Iris pigment epithelial cell (primary cell): Measurements from ENCODE around the gene DBET.
"Not testable (repeated sequence)": the region's sequence is repeated elsewhere in the genome, so short reads cannot be mapped to it uniquely, and the experiment has no call there.

Experiments used
- DNase-seq: peaks from one replicate; pipeline ENCODE4 v3.0.0-alpha.2; 2011; ENCODE audit warnings: low read depth

Gene DBET

GRCh38 chr4:190049378-190050239, 14.7 kb upstream of the DBET start:
- not testable (repeated sequence) for DNase-seq

DNA sequence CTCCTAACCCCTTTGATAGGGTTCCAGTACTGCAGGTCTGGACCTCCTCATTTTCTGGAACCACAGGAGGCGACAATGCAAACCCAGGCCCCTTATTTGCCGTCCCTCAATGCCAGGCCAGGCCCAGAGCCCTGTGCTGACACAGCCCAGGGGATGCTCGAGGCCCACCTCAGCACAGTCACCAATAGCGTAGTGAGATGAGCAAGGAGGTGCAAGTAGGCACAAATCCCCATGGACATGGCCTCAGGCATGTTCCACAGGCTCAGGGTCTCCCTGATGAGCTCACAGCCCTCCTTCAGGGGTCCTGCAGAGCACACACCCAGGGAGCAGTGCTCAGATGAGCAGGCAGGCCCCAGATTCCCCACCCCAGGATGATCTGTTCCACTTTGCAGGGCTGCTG, 5.3 kb upstream of the DBET start:
- DNase-seq: not testable (repeated sequence)

DNA sequence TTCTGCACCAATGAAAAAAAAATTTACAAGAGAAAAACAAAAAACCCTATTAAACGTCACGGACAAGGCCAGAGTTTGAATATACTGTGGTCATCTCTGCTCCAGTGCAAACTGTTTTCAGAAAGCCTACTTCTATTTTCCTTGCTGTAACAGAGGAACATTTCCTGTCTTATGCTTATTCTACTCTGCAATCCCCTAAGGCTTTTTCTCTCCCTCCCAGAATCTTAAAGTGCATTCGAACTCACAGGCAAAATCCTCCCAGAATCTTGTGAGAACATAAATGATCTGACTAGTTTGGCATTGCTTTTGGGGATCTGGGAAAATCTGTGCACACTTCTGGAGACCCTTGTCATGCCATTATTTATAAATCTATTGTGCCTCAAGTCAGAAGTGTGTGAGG, 503 bp downstream of the DBET start:
- DNase-seq: not testable (repeated sequence)

DNA sequence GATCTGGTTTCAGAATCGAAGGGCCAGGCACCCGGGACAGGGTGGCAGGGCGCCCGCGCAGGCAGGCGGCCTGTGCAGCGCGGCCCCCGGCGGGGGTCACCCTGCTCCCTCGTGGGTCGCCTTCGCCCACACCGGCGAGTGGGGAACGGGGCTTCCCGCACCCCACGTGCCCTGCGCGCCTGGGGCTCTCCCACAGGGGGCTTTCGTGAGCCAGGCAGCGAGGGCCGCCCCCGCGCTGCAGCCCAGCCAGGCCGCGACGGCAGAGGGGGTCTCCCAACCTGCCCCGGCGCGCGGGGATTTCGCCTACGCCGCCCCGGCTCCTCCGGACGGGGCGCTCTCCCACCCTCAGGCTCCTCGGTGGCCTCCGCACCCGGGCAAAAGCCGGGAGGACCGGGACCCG, 4.0 kb downstream of the DBET start:
- not testable (repeated sequence) for DNase-seq

DNA sequence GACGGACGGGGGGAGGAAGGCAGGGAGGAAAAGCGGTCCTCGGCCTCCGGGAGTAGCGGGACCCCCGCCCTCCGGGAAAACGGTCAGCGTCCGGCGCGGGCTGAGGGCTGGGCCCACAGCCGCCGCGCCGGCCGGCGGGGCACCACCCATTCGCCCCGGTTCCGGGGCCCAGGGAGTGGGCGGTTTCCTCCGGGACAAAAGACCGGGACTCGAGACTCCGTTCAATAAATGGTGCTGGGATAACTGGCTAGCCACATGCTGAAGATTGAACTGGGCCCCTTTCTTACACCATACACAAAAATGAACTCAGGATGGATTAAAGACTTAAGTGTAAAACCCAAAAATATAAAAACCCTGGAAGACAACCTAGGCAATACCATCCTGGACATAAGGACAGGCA, 28.8 kb downstream of the DBET start:
- not testable (repeated sequence) for DNase-seq

DNA sequence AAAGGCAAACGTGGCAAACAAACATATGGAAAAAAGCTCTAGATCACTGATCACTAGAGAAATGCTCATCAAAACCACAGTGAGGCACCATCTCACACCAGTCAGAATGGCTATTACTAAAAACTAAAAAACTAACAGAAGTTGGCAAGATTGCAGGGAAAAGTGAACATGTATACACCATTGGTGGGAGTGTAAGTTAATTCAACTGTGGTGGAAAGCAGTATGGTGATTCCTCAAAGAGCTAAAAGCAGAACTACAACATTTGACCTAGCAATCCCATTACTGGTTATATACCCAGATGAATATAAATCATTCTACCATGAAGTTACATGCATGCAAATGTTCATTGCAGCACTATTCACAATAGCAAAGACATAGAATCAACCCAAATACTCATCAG, 29.7 kb downstream of the DBET start:
- not testable (repeated sequence) for DNase-seq

DNA sequence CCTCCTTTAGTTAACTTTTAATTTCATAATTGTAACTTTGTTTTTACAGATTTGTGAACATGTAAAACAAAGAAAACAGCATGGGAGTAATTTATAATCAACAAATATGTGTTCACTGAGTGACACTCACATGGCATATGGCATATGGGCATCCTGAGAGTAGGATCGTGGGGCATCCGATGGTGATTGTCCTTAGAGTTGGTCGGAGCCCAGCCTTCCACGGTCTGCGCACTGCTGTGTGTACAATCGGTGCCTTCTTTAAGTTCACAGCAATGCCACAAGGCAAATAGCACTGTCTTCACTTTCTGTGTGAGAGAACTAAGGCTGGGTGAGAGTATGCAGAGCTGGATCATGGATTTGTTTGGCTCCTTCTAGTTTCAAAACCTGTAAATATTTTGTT, 31.0 kb downstream of the DBET start:
- DNase-seq: not testable (repeated sequence)

DNA sequence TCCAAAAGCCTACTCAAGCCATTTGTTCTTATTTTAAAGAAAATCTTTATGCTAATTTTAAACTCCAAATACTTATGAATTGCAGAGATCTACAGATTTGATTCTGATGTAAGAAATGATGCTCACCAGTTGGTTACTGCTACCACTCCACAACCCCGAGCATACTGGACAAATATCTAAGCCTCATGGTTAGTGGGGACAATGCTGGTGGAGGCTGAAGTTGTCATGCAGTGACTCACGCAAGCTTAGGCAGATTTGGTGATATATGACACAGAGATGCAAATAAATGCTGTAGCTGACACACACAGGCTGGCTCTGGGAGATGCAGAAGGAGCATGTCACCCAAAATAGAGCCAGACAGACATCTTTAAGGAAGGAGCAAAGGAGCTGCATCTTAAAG, 35.3 kb downstream of the DBET start:
- DNase-seq: not testable (repeated sequence)

DNA sequence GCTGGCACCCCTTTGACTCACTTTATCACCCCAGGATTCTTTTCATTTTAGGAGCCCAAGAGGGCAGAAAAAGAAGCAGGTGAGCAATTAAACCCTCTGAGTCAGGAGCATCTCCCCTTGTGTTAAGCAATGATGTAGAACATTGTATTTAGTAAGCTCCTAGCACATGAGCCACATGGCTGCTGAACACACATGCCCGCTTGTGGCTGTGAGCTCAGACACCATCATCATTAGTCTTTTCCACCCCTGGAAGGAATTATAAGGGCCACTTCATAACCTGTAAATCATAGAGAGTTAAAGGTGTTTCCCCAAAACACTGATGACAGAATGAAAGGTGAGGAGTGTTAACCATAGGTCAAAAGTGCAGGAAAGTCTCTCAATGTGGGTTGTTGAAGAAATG, 37.2 kb downstream of the DBET start:
- DNase-seq: not testable (repeated sequence)

GRCh38 chr4:190106191-190106590, 41.9 kb downstream of the DBET start:
- not testable (repeated sequence) for DNase-seq

DNA sequence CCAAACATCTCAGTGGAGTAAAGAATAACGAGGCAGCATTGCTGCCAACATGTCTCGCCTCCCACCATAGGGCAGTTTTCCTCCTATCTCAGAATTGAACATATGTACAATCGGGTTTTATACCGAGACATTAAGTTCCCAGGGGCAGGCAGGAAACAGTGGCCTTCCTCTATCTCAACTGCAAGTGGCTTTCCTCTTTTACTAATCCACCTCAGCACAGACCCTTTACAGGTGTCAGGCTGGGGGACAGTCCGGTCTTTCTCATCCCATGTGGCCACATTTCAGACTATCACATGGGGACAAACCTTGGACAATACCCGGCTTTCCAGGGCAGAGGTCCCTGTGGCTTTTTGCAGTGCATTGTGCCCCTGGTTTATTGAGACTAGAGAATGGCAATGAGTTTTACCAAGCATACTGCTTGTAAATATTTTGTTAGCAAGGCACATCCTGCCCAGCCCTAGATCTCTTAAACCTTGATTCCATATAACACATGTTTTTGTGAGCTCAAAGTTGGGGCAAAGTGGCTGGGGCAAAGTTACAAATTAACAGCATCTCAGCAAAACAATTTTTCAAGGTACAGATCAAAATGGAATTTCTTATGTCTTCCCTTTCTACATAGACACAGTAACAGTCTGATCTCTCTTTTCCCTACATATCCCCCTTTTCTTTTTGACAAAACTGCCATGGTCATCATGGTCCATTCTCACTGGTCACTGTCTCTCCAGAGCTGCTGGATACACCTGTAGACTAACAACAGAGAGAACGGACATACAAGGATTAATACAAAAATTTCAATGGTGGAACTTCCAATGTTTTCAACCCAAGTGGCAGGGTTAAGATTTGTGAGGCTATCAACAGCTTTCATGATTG, 42.5 kb downstream of the DBET start:
- not testable (repeated sequence) for DNase-seq

DNA sequence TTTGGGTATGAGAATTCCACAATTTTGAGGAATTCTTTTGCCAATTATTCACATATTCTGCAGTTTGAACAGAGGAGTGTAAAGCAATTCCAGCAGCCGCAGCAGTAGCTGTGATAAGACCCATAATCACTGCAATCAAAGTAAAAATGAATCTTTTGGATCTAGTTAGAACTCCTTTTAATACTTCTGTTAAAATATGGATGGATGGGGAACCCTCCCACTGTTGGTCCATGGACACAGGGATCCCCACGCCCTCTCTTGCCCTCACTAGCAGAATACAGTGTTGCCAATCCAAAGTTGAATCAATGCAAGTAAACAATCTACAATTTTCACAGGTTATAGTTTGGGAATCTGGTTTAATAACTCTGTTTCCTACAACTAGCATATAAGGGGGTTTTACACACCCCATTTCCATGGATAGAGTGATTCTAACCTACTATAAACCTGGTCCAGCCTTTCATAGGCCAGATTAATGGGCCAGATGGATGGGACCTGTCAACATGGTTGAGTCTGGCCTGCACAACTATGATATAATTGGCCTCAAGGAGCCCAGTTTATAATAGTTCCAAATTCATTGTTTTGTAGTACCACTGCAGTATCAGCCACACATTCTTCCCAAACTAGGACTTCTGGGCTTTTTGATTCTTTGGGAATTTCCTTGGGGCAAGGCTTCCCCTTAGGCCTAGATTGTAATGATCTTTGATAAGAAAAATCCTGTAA, 43.6 kb downstream of the DBET start:
- DNase-seq: not testable (repeated sequence)

GRCh38 chr4:190108756-190109155, 44.5 kb downstream of the DBET start:
- not testable (repeated sequence) for DNase-seq

DNA sequence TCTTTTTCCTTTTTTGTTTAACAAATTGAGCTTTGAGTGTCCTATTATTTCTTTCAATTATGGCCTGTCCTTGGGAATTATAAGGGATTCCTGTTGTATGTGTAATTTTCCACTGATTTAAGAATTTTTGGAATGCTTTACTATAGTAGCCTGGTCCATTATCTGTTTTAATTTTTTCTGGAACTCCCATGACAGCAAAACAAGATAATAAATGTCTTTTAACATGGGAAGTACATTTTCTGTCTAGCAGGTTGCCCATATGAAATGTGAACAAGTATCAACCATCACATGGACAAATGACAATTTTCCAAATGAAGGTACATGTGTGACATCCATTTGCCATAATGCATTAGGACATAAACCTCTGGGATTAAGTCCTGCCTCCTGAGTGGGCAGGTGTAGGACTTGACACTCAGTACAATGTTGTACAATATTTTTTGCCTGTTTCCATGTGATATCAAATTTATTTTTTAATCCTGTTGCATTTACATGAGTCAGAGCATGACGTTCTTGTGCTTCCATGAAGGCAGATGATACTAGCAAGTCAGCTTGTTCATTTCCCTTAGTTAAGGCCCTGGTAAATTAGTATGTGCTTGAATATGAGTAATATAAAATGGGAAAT, 45.2 kb downstream of the DBET start:
- DNase-seq: not testable (repeated sequence)

DNA sequence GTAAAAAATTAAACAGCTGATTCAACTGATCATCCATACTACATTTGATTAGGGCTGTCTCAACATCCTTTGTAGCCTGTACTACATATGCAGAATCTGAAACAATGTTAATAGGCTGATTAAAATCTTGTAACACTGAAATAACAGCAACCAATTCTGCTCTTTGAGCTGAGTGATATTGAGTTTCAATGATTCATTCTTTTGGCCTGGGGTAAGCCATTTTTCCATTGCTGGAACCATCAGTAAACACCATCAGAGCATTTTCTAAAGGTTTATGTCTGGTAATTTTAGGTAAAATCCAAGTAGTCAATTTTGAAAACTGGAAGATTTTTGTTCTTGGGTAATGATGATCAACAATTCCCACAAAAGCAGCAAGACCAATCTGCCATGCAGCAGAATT, 45.7 kb downstream of the DBET start:
- DNase-seq: not testable (repeated sequence)

DNA sequence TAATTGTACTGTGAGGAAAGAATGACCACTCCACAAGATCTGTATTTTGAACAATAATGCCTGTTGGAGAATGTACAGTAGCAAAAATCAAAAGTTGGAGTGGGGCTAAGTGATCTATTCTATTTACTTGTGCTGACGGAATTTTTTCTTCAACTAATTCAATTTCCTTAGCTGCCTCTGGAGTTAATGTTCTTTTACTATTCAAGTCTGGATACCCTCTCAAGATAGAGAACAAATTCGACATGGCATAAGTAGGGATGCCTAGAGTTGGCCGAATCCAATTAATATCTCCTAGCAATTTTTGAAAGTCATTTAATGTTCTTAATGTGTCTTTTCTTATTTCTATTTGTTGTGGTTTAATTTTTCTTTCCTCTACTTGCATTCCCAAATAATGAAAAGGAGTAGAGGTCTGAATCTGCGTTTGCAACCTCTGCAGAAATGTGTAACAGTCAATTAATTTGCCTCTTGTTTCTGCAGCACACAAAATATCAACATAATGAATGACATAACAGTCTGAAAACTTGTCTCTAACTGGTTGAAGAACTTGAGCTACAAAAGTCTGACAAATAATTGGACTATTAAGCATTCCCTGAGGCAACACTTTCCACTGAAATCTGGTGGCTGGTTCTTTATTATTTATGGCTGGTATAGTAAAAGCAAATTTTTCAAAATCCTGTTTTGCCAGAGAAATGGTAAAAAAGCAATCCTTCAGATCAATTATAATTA, 46.4 kb downstream of the DBET start:
- not testable (repeated sequence) for DNase-seq

DNA sequence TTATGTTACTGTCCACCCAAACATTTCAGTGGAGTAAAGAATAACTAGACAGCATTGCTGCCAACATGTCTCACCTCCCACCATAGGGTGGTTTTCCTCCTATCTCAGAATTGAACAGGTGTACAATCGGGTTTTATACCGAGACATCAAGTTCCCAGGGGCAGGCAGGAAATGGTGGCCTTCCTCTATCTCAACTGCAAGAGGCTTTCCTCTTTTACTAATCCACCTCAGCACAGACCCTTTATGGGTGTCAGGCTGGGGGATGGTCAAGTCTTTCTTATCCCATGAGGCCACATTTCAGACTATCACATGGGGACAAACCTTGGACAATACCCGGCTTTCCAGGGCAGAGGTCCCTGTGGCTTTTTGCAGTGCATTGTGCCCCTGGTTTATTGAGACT, 48.6 kb downstream of the DBET start:
- DNase-seq: not testable (repeated sequence)

- not testable (repeated sequence) for DNase-seq
These were observed 50.7 kb downstream of the DBET start for GRCh38 chr4:190114991-190115390.
